ENCODE measurements around the gene RSPH9.

DNA sequence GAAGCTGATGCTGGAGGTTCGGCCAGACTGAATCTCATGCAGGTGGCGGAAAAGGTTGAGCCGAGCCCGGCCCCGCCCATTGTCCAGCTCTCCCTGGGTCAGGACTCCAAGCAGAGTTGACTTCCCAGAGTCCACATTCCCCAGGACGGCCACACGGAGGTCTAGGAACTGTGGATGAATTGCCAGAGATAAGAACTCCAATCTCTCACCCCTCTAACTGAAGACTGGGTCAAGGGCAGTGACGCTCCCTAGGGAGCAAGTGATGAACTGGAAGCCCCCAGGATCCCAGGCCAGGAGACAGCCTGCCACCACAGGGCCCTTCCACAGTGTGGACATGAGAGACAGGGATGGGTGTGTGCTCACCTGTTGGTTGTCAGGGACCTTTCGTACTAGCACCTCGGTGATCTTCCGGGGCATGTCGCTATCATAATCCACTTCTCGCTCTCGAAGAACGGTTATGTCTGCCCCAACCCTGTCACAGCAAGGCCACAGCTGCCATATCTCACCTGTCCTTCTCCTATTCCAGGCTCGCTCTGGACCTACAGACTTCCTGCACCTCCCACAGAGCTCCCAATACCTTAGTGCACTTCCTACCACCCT, 19.3 kb upstream of the RSPH9 start:
- TF ChIP-seq, protein P1, sequence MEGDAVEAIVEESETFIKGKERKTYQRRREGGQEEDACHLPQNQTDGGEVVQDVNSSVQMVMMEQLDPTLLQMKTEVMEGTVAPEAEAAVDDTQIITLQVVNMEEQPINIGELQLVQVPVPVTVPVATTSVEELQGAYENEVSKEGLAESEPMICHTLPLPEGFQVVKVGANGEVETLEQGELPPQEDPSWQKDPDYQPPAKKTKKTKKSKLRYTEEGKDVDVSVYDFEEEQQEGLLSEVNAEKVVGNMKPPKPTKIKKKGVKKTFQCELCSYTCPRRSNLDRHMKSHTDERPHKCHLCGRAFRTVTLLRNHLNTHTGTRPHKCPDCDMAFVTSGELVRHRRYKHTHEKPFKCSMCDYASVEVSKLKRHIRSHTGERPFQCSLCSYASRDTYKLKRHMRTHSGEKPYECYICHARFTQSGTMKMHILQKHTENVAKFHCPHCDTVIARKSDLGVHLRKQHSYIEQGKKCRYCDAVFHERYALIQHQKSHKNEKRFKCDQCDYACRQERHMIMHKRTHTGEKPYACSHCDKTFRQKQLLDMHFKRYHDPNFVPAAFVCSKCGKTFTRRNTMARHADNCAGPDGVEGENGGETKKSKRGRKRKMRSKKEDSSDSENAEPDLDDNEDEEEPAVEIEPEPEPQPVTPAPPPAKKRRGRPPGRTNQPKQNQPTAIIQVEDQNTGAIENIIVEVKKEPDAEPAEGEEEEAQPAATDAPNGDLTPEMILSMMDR (IDR thresholded peaks at IDR 0.05), result no peak
- no peak for TF ChIP-seq POLR2AphosphoS5 (IDR thresholded peaks at IDR 0.05)

All from esophagus muscularis mucosa (tissue), 3 donors.